ENCODE data around the gene ZNF761. TPM values are rescaled to one million over a fixed set of nuclear protein-coding genes. Genes with fewer than 3 reads are reported as not detected.
A peak's percentile ranks its signal among the peaks of the same experiment; 100 is the strongest.
"Not testable (repeated sequence)": the region's sequence is repeated elsewhere in the genome, so short reads cannot be mapped to it uniquely, and the experiment has no call there.

ZNF761 gene
- total RNA-seq, 1 donor from 2014 or later: 9.8 TPM

GRCh38 chr19:53409505-53410204 lies 22.1 kb upstream of the ZNF761 start:
- no peak for TF ChIP-seq CTCF (IDR thresholded peaks at IDR 0.05; ENCODE audit: partially characterized antibody, unreplicated experiment)
- H3K36me3 Mint-ChIP-seq (ENCODE audit: unreplicated experiment): peaks cover 72% of the 10 kb centered on the region

GRCh38 chr19:53420520-53421315 lies 11.1 kb upstream of the ZNF761 start:
- not testable (repeated sequence) for H3K27ac Mint-ChIP-seq (ENCODE audit: unreplicated experiment); H3K4me1 Mint-ChIP-seq (ENCODE audit: low read depth, unreplicated experiment); H3K9me3 Mint-ChIP-seq (ENCODE audit: unreplicated experiment); H3K4me3 Mint-ChIP-seq (ENCODE audit: unreplicated experiment); H3K36me3 Mint-ChIP-seq (ENCODE audit: unreplicated experiment); DNase-seq; H3K27me3 Mint-ChIP-seq (ENCODE audit: unreplicated experiment)

More at GRCh38 chr19:53409505-53410204, 22.1 kb upstream of the ZNF761 start:
- no peaks in the 10 kb centered on the region for H3K27me3 Mint-ChIP-seq (ENCODE audit: unreplicated experiment)
- H3K27ac Mint-ChIP-seq (ENCODE audit: unreplicated experiment): no peak overlapping the region
- peaks cover 33% of the 10 kb centered on the region for H3K9me3 Mint-ChIP-seq (ENCODE audit: unreplicated experiment)
- H3K4me3 Mint-ChIP-seq (ENCODE audit: unreplicated experiment): no peak overlapping the region
- DNase-seq: no peak
- no peaks in the 10 kb centered on the region for H3K4me1 Mint-ChIP-seq (ENCODE audit: low read depth, unreplicated experiment)

- Mint-ChIP-seq H3K36me3 (ENCODE audit: unreplicated experiment) (peaks cover 3% of the 10 kb centered on the region), H3K4me3 (ENCODE audit: unreplicated experiment) (peak overlapping the region; percentile 55), H3K27ac (ENCODE audit: unreplicated experiment) (no peak overlapping the region), H3K27me3 (ENCODE audit: unreplicated experiment) (peaks cover 2% of the 10 kb centered on the region), H3K9me3 (ENCODE audit: unreplicated experiment) (no peaks in the 10 kb centered on the region), H3K4me1 (ENCODE audit: low read depth, unreplicated experiment) (no peaks in the 10 kb centered on the region)
- DNase-seq: no peak
- TF ChIP-seq CTCF (IDR thresholded peaks at IDR 0.05; ENCODE audit: partially characterized antibody, unreplicated experiment): no peak
Measured at GRCh38 chr19:53422551-53422950, 9.2 kb upstream of the ZNF761 start.

- H3K36me3 Mint-ChIP-seq (ENCODE audit: unreplicated experiment); H3K27me3 Mint-ChIP-seq (ENCODE audit: unreplicated experiment); H3K9me3 Mint-ChIP-seq (ENCODE audit: unreplicated experiment); H3K4me3 Mint-ChIP-seq (ENCODE audit: unreplicated experiment); DNase-seq; H3K4me1 Mint-ChIP-seq (ENCODE audit: low read depth, unreplicated experiment); H3K27ac Mint-ChIP-seq (ENCODE audit: unreplicated experiment): not testable (repeated sequence)
Measured at GRCh38 chr19:53423074-53423473, 8.7 kb upstream of the ZNF761 start.

GRCh38 chr19:53423680-53424079 lies 8.1 kb upstream of the ZNF761 start:
- H3K27me3 Mint-ChIP-seq (ENCODE audit: unreplicated experiment); H3K4me1 Mint-ChIP-seq (ENCODE audit: low read depth, unreplicated experiment); H3K27ac Mint-ChIP-seq (ENCODE audit: unreplicated experiment); H3K9me3 Mint-ChIP-seq (ENCODE audit: unreplicated experiment); DNase-seq; H3K36me3 Mint-ChIP-seq (ENCODE audit: unreplicated experiment): not testable (repeated sequence)
- peak overlapping the region; percentile 34 for H3K4me3 Mint-ChIP-seq (ENCODE audit: unreplicated experiment)

- Mint-ChIP-seq H3K9me3 (ENCODE audit: unreplicated experiment) (no peaks in the 10 kb centered on the region), H3K27ac (ENCODE audit: unreplicated experiment) (no peak overlapping the region), H3K4me1 (ENCODE audit: low read depth, unreplicated experiment) (no peaks in the 10 kb centered on the region), H3K27me3 (ENCODE audit: unreplicated experiment) (peaks cover 2% of the 10 kb centered on the region), H3K36me3 (ENCODE audit: unreplicated experiment) (no peaks in the 10 kb centered on the region), H3K4me3 (ENCODE audit: unreplicated experiment) (no peak overlapping the region)
- TF ChIP-seq CTCF (IDR thresholded peaks at IDR 0.05; ENCODE audit: partially characterized antibody, unreplicated experiment): peak; percentile 80
- DNase-seq: peak; percentile 75
Measured at GRCh38 chr19:53424968-53425597, 6.7 kb upstream of the ZNF761 start.

Data from glutamatergic neuron (in vitro differentiated cells).